H1 (cell line): ENCODE measurements around the gene CHST8. TPM values are rescaled to one million over a fixed set of nuclear protein-coding genes. Genes with fewer than 3 reads are reported as not detected.

Experiments
- polyA plus RNA-seq, 7 experiments: library from polyadenylated mRNA; depleted of rRNA in 3 of 7; stranded (reverse) in 5 of 7; unstranded in 2 of 7; fragments of >200 nt in 5 of 7; fragments of 200-250 nt in 2 of 7; gene quantifications; 1 replicate in 5 of 7; 2 replicates in 1 of 7; 4 replicates in 1 of 7; pipeline versions ENCODE4 v1.2.1 to v1.2.3, GENCODE V29; 2011 to 2013; ENCODE audit warnings: missing spikeins in 2 of 7, mixed read lengths in 2 of 7
- total RNA-seq: library from RNA; stranded (reverse); fragmentation: NEBNext Ultra II Directional; extraction: Animal tissue kit (Norgen Biotek cat#: 25700); gene quantifications from 2 replicates; pipeline ENCODE4 v1.2.1, GENCODE V29; 2021

Gene CHST8
- total and polyA plus RNA-seq, 2 of the 8 experiments (the other 6 are each of a cell fraction or from before 2014, with no cell fraction given): 10.8 to 28.2 TPM

Other genes with a start within 250 kb of the CHST8 start
- gene CEBPG, start 248.2 kb upstream of the CHST8 start, total RNA-seq: 32.7 and 35.4 TPM in 2 replicates
- 10.9 and 12.3 TPM in 2 replicates for gene CEBPG, start 248.2 kb upstream of the CHST8 start, polyA plus RNA-seq (2011; rRNA removed)
- gene PEPD, start 100.2 kb upstream of the CHST8 start, total RNA-seq: 84.1 and 86.4 TPM in 2 replicates
- gene PEPD, start 100.2 kb upstream of the CHST8 start, polyA plus RNA-seq (2011; rRNA removed): 178 and 195 TPM in 2 replicates
- 25.1 and 25.5 TPM in 2 replicates for gene KCTD15, start 174.9 kb downstream of the CHST8 start, total RNA-seq
- 27.0 and 51.8 TPM in 2 replicates for gene KCTD15, start 174.9 kb downstream of the CHST8 start, polyA plus RNA-seq (2011; rRNA removed)